NCI-H510A treated with DMSO at 0.1 percent for 48 hours (cell line): ENCODE data around the gene METTL15.
"Not testable (repeated sequence)": the region's sequence is repeated elsewhere in the genome, so short reads cannot be mapped to it uniquely, and the experiment has no call there.

Source experiments
- DNase-seq: peaks from one replicate; lab custom pipeline; 2025; lab: John Stamatoyannopoulos, UW

METTL15 gene

DNA sequence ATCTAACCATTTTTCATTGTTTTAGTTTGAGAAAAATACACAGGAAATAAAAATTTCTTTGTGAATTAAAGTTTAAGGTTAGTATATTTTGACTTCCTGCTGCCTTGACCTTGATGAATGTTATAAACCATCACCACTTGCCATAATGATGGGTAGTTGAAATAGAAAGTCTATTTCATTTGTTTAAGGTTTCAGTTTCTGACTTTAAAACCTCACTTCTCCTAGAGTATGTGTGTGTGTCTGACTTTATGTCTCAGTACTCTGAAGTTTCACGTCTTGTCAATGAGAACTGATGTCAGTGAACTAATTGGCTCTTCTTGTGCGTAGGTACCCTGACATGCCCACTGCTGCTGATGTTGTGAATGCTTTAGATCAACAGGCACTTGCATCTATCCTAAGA, 188.2 kb downstream of the METTL15 start:
- no peak for DNase-seq

DNA sequence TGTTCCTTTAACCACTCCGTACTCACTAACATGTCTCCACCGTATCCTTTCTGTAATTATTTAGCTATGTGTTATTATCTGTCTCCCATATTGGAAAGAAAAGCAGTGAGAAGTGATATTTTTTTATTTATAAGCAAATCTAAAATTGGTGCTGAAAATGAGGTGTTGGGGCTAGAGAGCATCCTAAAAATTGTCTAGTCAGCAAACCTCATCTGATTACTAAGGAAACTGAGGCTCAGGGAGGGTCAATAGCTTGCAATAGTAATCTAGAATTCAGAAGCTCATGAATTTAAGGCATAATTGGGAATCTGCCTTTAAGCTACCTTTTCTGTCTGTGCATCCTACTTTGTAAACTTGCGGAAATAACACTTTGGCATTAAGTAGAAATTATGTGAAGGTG, 190.0 kb downstream of the METTL15 start:
- no peak for DNase-seq

DNA sequence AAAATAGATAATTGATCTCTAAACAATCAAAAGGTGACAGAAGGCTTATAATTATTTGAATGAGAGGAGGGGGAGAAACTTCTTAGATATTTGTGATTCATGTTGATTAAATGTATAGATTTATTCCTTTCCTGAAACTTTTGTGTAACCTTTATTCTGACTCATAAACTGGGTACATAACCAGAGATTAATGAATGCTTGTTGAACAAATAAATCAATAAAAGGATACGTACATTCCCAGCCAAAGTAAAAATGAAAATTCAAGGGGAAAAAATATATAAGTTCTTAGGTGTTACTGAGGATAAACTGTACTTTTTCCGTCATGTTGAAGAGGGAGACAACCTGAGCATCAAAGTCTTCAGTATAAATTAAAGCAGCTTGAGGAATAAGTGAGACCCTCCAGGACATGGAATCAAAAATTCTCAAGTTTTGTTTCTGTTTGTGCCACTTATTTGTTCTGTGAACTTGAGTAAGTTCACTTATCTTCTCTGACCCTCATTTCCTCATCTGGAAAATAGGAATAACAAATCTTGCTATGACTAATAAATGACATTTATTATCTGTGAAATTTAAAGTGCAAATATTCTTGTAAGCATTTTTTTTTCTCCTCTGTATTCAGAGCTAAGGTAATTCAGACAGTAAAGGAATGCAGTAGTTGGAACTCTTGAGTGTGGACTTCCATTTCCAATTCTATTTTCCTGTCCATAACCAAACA, 195.4 kb downstream of the METTL15 start:
- DNase-seq, result no peak

DNA sequence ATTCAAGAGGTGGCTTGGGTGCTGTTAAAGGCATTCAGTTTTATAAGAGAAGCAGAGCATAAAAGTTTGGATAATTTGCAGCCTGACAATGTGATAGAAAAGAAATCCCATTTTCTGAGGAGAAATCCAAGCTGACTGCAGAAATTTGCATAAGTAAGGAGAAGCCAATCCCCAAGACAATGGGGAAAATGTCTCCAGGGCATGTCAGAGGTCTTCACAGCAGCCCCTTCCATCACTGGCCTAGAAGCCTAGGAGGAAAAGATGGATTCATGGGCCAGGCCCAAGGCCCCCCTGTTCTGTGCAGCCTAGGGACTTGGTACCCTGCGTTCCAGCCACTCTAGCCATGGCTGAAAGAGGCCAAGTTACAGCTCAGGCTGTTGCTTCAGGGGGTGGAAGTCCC, 207.3 kb downstream of the METTL15 start:
- no peak for DNase-seq

DNA sequence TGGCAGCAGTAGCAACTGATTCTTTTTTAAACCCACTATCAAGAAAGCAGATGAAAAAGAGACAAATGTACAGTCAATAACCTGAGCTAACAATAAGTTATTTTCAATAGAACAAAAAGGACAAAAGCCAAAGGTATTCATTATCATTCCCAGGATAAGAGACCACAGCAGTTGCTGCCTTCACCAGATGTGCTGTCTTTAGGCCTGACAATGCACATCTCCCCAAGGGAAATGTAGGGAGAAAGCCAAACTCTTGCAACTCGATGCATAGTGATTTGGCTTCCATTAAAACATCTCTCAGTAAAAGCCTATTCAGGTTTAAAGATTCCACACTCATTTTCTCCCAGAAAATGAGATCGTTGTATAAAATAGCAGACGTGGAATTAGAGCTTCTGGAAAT, 210.7 kb downstream of the METTL15 start:
- DNase-seq, result no peak

DNA sequence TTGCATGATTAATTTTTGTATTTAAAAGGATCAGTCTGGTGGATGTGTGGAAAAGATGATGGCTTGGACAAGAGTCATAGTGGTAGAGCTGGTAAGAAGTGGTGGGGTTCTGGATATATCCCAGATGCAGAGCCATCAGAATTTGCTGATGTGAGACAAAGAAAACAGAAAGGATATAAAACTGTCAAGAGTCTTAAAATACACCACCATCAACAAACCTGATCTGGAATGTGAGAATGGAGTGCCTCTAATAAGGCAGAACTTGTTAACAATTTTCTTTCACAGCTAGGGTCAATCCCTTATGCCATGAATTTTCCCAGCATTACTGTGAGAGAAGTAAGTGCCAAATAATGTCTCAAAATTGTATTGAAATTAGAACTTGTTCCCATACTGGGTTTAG, 215.4 kb downstream of the METTL15 start:
- no peak for DNase-seq

DNA sequence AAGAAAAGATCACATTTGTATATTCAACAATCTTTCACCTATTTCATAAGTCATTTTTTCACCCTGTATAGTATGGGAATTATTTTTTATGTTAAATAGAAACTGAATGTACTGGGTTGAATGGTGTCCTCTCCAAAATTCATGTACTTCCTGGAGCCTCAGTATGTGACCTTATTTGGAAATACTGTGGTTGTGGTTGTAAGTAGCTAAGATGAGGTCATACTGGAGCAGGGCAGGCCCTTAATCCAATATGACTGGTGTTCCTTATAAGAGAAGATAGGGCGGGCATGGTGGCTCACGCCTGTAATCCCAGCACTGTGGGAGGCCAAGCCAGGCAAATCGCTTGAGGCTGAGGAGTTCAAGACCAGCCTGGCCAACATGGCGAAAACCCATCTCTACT, 224.2 kb downstream of the METTL15 start:
- not testable (repeated sequence) for DNase-seq

DNA sequence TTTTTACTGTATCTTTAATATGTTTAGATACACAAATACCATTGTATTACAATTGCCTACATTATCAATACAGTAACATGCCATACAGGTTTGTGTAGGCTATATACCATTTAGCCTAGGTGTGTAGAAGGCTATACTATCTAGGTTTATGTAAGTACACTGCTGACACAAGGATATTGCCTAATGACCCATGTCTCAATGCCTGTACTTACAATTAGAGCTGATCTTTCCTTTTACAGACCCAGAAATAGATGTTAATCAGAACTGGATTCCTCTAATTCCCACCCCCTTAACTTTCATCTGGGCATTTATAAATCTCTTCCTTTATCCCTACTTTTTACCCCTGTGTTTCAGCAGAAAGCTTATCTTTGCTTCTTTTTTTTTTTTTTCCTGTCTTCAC, 229.5 kb downstream of the METTL15 start:
- DNase-seq, result no peak

DNA sequence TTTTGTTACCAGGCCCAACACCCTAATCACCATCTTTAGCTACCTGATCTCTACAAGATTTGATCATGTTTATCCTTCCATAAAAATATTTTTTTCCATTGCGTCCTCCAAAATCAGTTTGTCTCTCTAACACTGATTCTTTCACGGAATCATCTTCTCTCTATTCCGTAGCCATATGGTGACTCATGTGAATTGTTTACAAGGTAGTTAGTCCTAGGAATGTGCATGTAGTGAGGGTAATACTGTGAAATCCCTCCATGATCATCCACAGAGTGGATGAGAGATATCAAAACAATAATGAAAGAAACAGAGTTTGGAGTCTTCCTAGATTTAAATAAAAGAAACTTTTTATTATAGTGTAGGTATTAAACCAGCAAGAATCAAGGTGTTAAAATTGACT, 230.2 kb downstream of the METTL15 start:
- no peak for DNase-seq

DNA sequence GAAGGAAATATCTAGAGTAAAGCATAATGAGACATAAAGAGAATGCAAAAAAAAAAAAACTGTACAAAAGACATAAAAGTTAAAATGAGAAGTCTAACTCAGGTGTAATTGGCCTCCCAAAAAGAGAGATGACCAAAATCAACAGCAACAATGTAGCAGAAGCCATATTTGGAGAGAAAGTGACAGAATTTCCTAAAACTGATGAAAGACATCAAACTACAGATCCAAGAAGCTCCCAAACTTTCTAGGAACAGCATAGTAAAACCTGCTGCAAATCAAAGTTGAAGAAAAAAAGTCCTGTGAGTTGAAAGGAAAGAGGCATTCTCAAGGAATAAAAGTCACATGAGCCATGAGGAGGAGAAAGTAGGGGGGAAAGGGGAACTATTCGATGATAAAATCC, 231.3 kb downstream of the METTL15 start:
- no peak for DNase-seq

DNA sequence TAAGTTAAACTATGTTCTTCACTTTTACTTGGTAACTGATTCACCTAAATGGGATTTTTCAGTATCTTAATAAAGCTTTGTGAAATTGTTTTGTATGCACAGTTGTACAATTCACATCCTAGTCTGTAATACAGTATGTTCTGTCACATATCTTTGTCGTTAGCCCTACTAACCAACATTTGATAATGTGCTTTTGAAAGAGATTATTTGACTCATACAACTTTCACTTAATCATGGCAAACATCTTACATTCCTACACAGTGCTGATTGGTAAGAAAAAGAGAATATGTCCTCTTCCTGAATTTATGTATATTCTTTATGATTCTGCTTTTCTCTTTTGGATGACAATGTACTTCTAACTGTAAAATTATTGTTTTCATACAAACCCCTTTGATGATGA, 234.5 kb downstream of the METTL15 start:
- DNase-seq, result no peak

DNA sequence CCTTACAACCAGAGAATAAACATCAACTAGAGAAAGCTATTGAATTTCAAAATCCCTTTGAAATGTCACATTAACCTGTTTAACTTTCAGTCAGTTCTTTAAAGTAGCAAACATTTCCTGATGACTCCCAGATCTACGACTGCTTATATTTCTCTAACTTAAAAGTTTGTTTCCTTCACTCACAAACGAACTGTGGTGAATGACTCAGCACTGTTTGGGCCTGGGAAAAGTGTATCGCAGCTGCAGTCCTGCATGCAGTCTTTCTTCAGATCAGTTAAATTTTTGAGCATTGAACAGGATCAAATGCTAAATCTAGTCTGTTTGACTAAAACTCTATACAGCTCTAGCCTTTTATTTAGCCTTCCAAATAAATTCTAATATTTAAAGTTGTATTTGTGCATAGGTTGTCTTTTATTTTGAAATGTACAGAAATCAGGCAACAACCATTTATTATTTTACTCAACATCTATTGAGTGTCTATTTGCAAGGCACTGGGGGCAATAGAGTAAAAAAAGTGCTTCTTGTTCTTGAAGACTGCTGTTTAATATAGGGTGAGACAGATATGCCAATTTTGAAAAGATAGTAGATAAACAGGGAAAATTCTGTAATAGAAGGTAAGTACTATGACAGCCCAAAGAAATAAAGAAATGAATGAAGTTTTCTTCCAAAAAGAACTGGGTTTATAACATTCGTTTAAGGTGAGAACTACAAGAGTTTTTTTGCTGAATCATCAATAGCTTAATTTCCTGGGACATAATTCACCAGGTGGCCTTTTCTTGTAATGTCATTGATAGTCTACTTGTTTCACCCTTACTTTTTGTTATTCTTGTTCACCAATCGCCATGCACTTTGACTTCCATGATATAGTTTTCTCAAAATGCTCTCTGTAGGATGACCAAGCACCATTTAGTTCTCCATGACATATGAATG, 235.4 kb downstream of the METTL15 start:
- DNase-seq, result no peak

DNA sequence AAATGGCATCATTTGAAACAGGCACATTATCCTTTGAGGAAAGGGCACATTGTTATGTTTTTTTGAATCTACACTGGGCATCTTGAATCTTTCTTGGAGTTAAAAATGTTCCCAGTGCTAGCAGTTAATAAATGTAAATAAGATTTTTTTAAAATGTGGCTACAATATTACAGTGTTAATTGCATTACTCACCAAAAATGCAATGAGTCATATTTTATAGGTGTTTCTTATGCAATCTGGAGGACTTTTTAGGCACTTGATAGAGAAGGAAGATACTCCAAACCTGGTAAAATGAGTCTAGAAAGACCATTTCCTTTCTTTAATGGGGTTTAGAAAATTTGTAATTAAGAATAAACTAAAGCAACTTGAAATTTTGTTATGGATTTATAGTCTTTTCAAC, 238.0 kb downstream of the METTL15 start:
- DNase-seq, result no peak

DNA sequence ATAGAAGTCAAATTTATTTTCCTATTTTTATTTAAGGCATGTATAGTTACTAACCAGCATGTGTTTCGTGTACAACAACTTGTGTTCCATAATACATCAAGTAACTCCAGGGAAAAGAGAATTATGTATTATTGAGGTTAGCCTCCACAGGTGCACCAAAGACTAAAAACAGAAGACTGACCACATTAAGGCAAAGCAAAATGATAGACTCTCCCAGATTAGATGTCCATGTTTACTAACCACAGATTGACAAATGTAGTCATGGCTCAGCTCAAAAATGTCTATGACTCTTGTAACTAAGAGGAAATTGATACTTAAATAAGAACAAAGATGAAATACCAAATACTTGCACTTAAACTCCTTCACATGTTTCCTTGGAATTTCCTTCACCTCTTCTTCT, 238.5 kb downstream of the METTL15 start:
- DNase-seq, result no peak

DNA sequence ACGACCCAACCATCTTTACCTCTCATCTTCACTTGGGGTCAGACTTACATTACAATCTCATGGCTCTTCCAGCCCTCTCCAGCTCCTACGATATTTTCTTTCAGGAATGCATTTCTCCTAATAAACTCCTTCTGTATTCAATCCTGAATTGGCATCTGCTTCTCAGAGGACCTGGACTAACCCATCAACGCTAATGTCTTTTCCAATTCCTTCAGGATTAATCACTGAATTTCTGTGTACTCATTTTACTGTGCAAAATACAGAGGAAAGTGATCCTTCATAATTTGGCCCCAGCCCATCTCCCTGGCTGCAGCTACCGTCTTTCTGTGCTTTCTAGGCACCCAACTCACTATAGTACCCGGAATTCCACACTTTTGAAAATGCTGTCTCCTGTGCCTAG, 239.2 kb downstream of the METTL15 start:
- DNase-seq, result no peak

DNA sequence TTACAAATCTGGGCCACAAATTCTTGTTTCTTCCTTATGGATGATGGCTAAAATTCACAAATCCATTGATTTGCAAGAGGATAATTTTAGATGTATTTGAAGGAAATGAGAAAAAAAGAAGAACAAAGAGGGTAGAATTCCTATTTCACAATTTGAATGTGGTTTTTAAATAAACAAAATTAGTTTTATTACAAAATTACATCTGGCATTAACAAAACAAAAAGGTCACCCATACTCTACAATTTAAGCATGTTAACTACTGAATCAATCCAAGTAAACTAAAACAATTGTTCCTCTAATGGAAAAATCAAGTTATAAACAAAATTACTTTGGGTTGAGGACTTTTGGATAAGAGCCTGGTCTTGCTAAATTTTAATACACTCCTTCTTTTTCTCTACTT, 242.0 kb downstream of the METTL15 start:
- no peak for DNase-seq

DNA sequence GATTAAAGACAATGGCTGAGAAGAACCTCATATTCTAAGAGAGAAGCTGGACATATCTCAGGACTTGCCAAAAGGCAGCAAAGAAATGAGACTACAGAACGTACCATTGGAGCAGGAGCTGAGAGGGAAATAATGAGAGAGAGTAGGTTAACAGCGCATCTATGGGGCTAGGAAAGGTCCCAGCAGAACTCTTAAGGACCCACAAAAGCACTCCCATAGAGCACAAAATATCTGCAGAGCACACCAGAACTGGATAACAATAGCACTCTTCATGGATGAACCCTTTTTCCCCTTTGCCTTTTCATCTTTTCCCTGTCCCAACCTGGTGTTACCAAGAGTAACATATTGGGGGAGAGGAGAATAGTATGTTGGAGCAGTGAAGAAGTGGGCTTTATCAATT, 245.8 kb downstream of the METTL15 start:
- DNase-seq, result no peak

DNA sequence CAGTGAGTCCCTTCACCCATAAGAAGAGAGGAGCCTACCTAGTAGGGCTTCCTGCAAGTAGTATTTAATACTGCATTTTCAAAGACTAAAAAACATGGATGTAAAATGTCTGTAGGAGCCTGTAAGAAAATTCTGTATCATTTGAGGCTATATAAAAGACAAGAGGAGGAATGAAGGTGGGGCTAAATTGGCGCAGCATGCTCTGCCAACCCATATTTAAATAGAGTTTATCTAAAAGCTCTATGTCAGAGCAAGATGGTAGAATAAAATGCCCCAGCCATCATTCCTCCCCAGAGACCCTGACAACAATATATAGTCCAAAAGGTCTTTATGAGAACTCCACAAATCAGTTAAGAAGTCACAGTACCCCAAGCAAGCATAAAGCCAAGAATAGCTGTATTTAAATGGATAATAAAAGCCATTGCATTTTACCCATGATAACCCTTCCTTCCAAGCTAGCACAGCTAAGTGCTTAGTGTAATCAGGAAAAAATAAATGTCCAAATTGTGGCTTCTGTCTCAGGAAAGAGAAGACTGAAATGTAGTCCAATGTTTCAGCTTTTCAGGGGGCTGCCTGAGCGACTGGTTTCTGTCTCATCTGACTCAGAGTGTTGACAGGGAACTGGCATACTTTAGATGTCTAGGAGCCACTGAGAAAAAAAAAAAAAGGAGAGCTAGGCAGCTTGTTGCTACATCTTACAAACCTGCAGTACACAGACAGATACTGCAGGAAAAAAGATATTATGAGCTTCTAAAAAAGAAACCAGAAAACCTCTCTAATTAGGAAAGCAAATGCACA, 258.6 kb downstream of the METTL15 start:
- no peak for DNase-seq

DNA sequence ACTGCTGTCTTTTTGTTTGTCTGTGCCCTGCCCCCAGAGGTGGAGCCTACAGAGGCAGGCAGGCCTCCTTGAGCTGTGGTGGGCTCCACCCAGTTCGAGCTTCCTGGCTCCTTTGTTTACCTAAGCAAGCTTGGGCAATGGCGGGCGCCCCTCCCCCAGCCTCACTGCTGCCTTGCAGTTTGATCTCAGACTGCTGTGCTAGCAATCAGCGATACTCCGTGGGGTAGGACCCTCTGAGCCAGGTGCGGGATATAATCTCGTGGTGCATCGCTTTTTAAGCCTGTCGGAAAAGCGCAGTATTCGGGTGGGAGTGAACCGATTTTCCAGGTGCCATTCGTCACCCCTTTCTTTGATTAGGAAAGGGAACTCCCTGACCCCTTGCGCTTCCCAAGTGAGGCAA, 269.9 kb downstream of the METTL15 start:
- DNase-seq, result not testable (repeated sequence)
